IMR-90 (cell line): ENCODE results near the gene TXNL4A. TPM values are rescaled to one million over a fixed set of nuclear protein-coding genes. Genes with fewer than 3 reads are reported as not detected.
"Not testable (repeated sequence)": the region's sequence is repeated elsewhere in the genome, so short reads cannot be mapped to it uniquely, and the experiment has no call there.

Experiments used
- ATAC-seq: fragments of 200-7000 bp; cut with Tn5 transposase; 2 replicates; pipeline ENCODE4 v1.9.1; 2020; ENCODE audit warnings: low read depth, mild to moderate bottlenecking, moderate library complexity
- BruUV-seq: library from RNA; stranded (reverse); fragments of 400-500 nt; replicated peaks from 2 replicates; lab custom pipeline; 2021; lab: Mats Ljungman, UMichigan
- CTCF ChIA-PET: fragments of 300-600 bp; formaldehyde crosslinking; extraction: SDS; loops from one replicate; lab custom pipeline; 2021; ENCODE audit warnings: antibody characterized with exemption; lab: Yijun Ruan, JAX
- POLR2A ChIA-PET: fragments of 300-600 bp; sonication (Branson Sonifier 250); formaldehyde crosslinking; loops from one replicate; lab custom pipeline; 2022; ENCODE audit warnings: antibody characterized with exemption; ENCODE audit not compliant: unreplicated experiment; lab: Charles Lee
- DNase-seq: peaks from one replicate; pipeline ENCODE4 v3.0.0; 2013
- H2AFZ ChIP-seq: replicated peaks from 2 replicates; pipeline ENCODE3; 2013; ENCODE audit warnings: low read length, mild to moderate bottlenecking; ENCODE audit not compliant: poor library complexity
- H2AK5ac ChIP-seq: 2 replicates; pipeline ENCODE4 v1.6.1; 2013; ENCODE audit warnings: low read depth, low read length, inconsistent platforms
- H2AK9ac ChIP-seq: replicated peaks from 2 replicates; pipeline ENCODE3; 2013; ENCODE audit warnings: mild to moderate bottlenecking, low read depth, low read length, moderate library complexity; ENCODE audit not compliant: poor library complexity
- H2BK120ac ChIP-seq: 2 replicates; pipeline ENCODE4 v1.6.1; 2013; ENCODE audit warnings: low read depth, low read length, inconsistent platforms
- H2BK15ac ChIP-seq: 3 replicates; pipeline ENCODE4 v1.6.1; 2013; ENCODE audit warnings: low read depth, low read length, inconsistent platforms
- H2BK20ac ChIP-seq: 2 replicates; pipeline ENCODE4 v1.6.1; 2013; ENCODE audit warnings: low read depth, mild to moderate bottlenecking, inconsistent platforms, low read length, moderate library complexity
- H2BK5ac ChIP-seq: 2 replicates; pipeline ENCODE4 v1.6.1; 2013; ENCODE audit warnings: mild to moderate bottlenecking, low read depth, low read length, inconsistent platforms; ENCODE audit not compliant: poor library complexity, severe bottlenecking
- H3K14ac ChIP-seq: replicated peaks from 2 replicates; pipeline ENCODE4 v1.6.1; 2013; ENCODE audit warnings: low read depth, low read length, inconsistent platforms
- H3K18ac ChIP-seq: 2 replicates; pipeline ENCODE4 v1.6.1; 2013; ENCODE audit warnings: low read depth, low read length, control low read depth
- H3K23ac ChIP-seq: 2 replicates; pipeline ENCODE4 v1.6.1; 2013; ENCODE audit warnings: low read depth, low read length, inconsistent platforms
- H3K27ac ChIP-seq: 2 replicates; pipeline ENCODE4 v1.5.1; 2013; ENCODE audit warnings: mild to moderate bottlenecking, control low read depth, low read length; ENCODE audit not compliant: insufficient read depth
- H3K27me3 ChIP-seq: 2 replicates; pipeline ENCODE4 v1.6.1; 2013; ENCODE audit warnings: low read length; ENCODE audit not compliant: control insufficient read depth, insufficient read depth
- H3K36me3 ChIP-seq: 2 replicates; pipeline ENCODE4 v1.6.1; 2013; ENCODE audit warnings: low read length, mixed read lengths; ENCODE audit not compliant: control insufficient read depth, insufficient read depth
- H3K4ac ChIP-seq: 2 replicates; pipeline ENCODE4 v1.6.1; 2013; ENCODE audit warnings: low read depth, low read length, inconsistent platforms
- H3K4me1 ChIP-seq: 2 replicates; pipeline ENCODE4 v1.6.1; 2013; ENCODE audit warnings: low read length, mixed read lengths; ENCODE audit not compliant: control insufficient read depth, insufficient read depth
- H3K4me2 ChIP-seq: 2 replicates; pipeline ENCODE4 v1.6.1; 2013; ENCODE audit warnings: low read depth, mild to moderate bottlenecking, control low read depth, low read length, moderate library complexity
- H3K4me3 ChIP-seq: 2 replicates; pipeline ENCODE4 v1.5.1; 2013; ENCODE audit warnings: low read depth, mild to moderate bottlenecking, control low read depth, low read length, moderate library complexity; ENCODE audit not compliant: insufficient read depth
- H3K56ac ChIP-seq: 2 replicates; pipeline ENCODE4 v1.6.1; 2013; ENCODE audit warnings: low read length, inconsistent platforms; ENCODE audit not compliant: insufficient read depth; ENCODE audit errors: extremely low read depth
- H3K79me1 ChIP-seq, 2 experiments: 2 replicates each; pipeline ENCODE4 v1.6.1; 2013; ENCODE audit warnings: low read length in 2 of 2, inconsistent platforms in 1 of 2, low read depth in 1 of 2
- H3K9ac ChIP-seq: 2 replicates; pipeline ENCODE4 v1.6.1; 2013; ENCODE audit warnings: low read depth, low read length, control low read depth
- H3K9me1 ChIP-seq: 2 replicates; pipeline ENCODE4 v1.6.1; 2013; ENCODE audit warnings: low read length, inconsistent platforms; ENCODE audit not compliant: insufficient read depth
- H3K9me3 ChIP-seq: 2 replicates; pipeline ENCODE4 v1.6.1; 2013; ENCODE audit warnings: low read length; ENCODE audit not compliant: control insufficient read depth, insufficient read depth
- H4K20me1 ChIP-seq: 2 replicates; pipeline ENCODE4 v1.6.1; 2013; ENCODE audit warnings: low read length, inconsistent platforms; ENCODE audit not compliant: insufficient read depth
- H4K5ac ChIP-seq: 2 replicates; pipeline ENCODE4 v1.6.1; 2013; ENCODE audit warnings: mild to moderate bottlenecking, low read depth, low read length, control low read depth
- H4K8ac ChIP-seq, 2 experiments: 2 replicates each; pipeline ENCODE4 v1.6.1; 2013; ENCODE audit warnings: low read depth in 2 of 2, low read length in 2 of 2, control low read depth in 1 of 2, inconsistent platforms in 1 of 2
- H4K91ac ChIP-seq: 2 replicates; pipeline ENCODE4 v1.6.1; 2013; ENCODE audit warnings: low read depth, low read length, inconsistent platforms; ENCODE audit not compliant: insufficient read depth
- CEBPB ChIP-seq: IDR thresholded peaks from 2 replicates; pipeline ENCODE4 v1.6.1; 2012; ENCODE audit warnings: low read depth, low read length, improper control_type of control experiment
- CHD1 ChIP-seq: IDR thresholded peaks from 2 replicates; pipeline ENCODE4 v1.6.1; 2012; ENCODE audit warnings: low read depth, low read length, improper control_type of control experiment
- ELK1 ChIP-seq: fragments of 150-350 bp; IDR thresholded peaks from 2 replicates; pipeline ENCODE4 v1.6.1; 2016; ENCODE audit warnings: low read depth, mild to moderate bottlenecking, low read length, moderate library complexity, borderline replicate concordance
- FOS ChIP-seq: fragments of 150-350 bp; IDR thresholded peaks from 2 replicates; pipeline ENCODE4 v1.6.1; 2016; ENCODE audit warnings: low read depth, low read length
- MAFK ChIP-seq: IDR thresholded peaks from 2 replicates; pipeline ENCODE4 v1.6.1; 2012; ENCODE audit warnings: low read depth, low read length, improper control_type of control experiment
- MAZ ChIP-seq: IDR thresholded peaks from 2 replicates; pipeline ENCODE4 v1.6.1; 2012; ENCODE audit warnings: low read depth, mild to moderate bottlenecking, low read length, improper control_type of control experiment, moderate library complexity, borderline replicate concordance
- MXI1 ChIP-seq: IDR thresholded peaks from 2 replicates; pipeline ENCODE4 v1.6.1; 2012; ENCODE audit warnings: low read depth, mild to moderate bottlenecking, low read length, moderate library complexity, borderline replicate concordance
- RAD21 ChIP-seq: IDR thresholded peaks from 2 replicates; pipeline ENCODE4 v1.6.1; 2012; ENCODE audit warnings: low read length, improper control_type of control experiment
- RFX5 ChIP-seq: IDR thresholded peaks from 2 replicates; pipeline ENCODE4 v1.8.0; 2012; ENCODE audit warnings: low read depth, mild to moderate bottlenecking, low read length, moderate library complexity
- SMC3 ChIP-seq: fragments of 150-350 bp; IDR thresholded peaks from 2 replicates; pipeline ENCODE4 v1.6.1; 2016; ENCODE audit warnings: low read depth, mild to moderate bottlenecking, antibody characterized with exemption, low read length, moderate library complexity
- WGBS, 2 experiments: methylation state at CpG; one replicate each; pipeline versions ENCODE4 v1.1.5 to v1.1.7; 2013; ENCODE audit warnings: missing lambda C conversion rate in 2 of 2; ENCODE audit not compliant: insufficient read length in 1 of 2; ENCODE audit errors: extremely low coverage in 2 of 2; 5-methylcytosine and 5-hydroxymethylcytosine counted together
- dilution Hi-C: fragments of 300-500 bp; cut with HindIII; formaldehyde crosslinking; loops from one replicate; pipeline ENCODE4 v1.14.3; 2018; ENCODE audit warnings: low sequenced_read_pairs; ENCODE audit not compliant: unreplicated experiment
- in situ Hi-C: fragments of 300-500 bp; cut with MboI; formaldehyde crosslinking; loops from 3 replicates; pipeline ENCODE4 v1.14.3; 2019; ENCODE audit warnings: low sequenced_read_pairs, inconsistent platforms, mixed read lengths
- intact Hi-C: fragments of 100-400 bp; cut with micrococcal nuclease; formaldehyde crosslinking; loops from 2 replicates; pipeline ENCODE4 v1.10.0; 2022
- polyA plus RNA-seq, 3 experiments: library from polyadenylated mRNA; depleted of rRNA; stranded (reverse); fragments of >200 nt; gene quantifications; 2 replicates each; pipeline ENCODE4 v1.2.3, GENCODE V29; 2012; ENCODE audit warnings: low replicate concordance in 1 of 3
- total RNA-seq: library from RNA; depleted of rRNA; stranded (reverse); fragments of >200 nt; gene quantifications from 2 replicates; pipeline ENCODE4 v1.2.3, GENCODE V29; 2012

The TXNL4A gene
- total and polyA plus RNA-seq, 2 of the 4 experiments (the other 2 are of a cell fraction) = 38.7 to 103 TPM

GRCh38 chr18:80000877-80001276 lies 12.5 kb upstream of the TXNL4A start:
- H3K4me3 ChIP-seq = no peak overlapping the region
- H4K8ac ChIP-seq = no peak overlapping the region
- H2BK120ac ChIP-seq = no peak overlapping the region
- WGBS, 2 experiments = no CpG with 5 or more reads among the region's 3 CpGs
- H2AK9ac ChIP-seq = no peak overlapping the region
- no peak overlapping the region for H3K18ac ChIP-seq
- H4K91ac ChIP-seq = no peak overlapping the region
- no peaks in the 10 kb centered on the region for H3K4me1 ChIP-seq
- POLR2A ChIA-PET = no interaction called here
- H3K14ac ChIP-seq = no peak overlapping the region
- no peak overlapping the region for H3K56ac ChIP-seq
- H3K9me3 ChIP-seq = peaks cover 7% of the 10 kb centered on the region; the same call in 1 of the 2 replicates
- no peak overlapping the region for H2BK5ac ChIP-seq
- CTCF ChIA-PET = no interaction called here
- TF ChIP-seq MXI1 (no peak), RFX5 (no peak), CHD1 (no peak), MAZ (no peak), SMC3 (no peak), RAD21 (no peak), CEBPB (no peak), MAFK (no peak), ELK1 (no peak), FOS (no peak)
- H4K20me1 ChIP-seq = no peaks in the 10 kb centered on the region
- intact Hi-C loops = no loop called here
- no peaks in the 10 kb centered on the region for H3K27me3 ChIP-seq
- no peak overlapping the region for H4K5ac ChIP-seq
- H3K4me2 ChIP-seq = no peak overlapping the region
- no peaks in the 10 kb centered on the region for H3K36me3 ChIP-seq
- H2BK20ac ChIP-seq = no peak overlapping the region
- in situ Hi-C loops = no loop called here
- no peak overlapping the region for H2AFZ ChIP-seq
- BruUV-seq = no TSS peak
- DNase-seq (no peak), ATAC-seq (no peak)
- H3K9me1 ChIP-seq = no peaks in the 10 kb centered on the region
- no peak overlapping the region for H3K9ac ChIP-seq
- dilution Hi-C loops = no loop called here
- H3K4ac ChIP-seq = no peak overlapping the region
- no peaks in the 10 kb centered on the region for H3K79me1 ChIP-seq
- no peak overlapping the region for H3K27ac ChIP-seq
- no peak overlapping the region for H3K23ac ChIP-seq
- no peak overlapping the region for H2BK15ac ChIP-seq
- no peak overlapping the region for H2AK5ac ChIP-seq

- H4K5ac ChIP-seq, H4K91ac ChIP-seq, H3K36me3 ChIP-seq, H2AFZ ChIP-seq, BruUV-seq, H2AK5ac ChIP-seq, ATAC-seq, H3K4me2 ChIP-seq, CTCF ChIA-PET, H2BK5ac ChIP-seq, H3K4me3 ChIP-seq, POLR2A ChIA-PET, H3K4me1 ChIP-seq, H3K18ac ChIP-seq, H2BK15ac ChIP-seq, intact Hi-C loops, H2BK120ac ChIP-seq, H4K20me1 ChIP-seq, dilution Hi-C loops, H2BK20ac ChIP-seq, H3K79me1 ChIP-seq, DNase-seq, H3K23ac ChIP-seq, H3K9me3 ChIP-seq, H3K9ac ChIP-seq, H3K14ac ChIP-seq, in situ Hi-C loops, H2AK9ac ChIP-seq, H3K27ac ChIP-seq, H4K8ac ChIP-seq, H3K56ac ChIP-seq, H3K27me3 ChIP-seq, H3K4ac ChIP-seq, H3K9me1 ChIP-seq: not testable (repeated sequence)
- WGBS, 2 experiments = 50% methylated on average over 1 of the region's 2 CpGs; no CpG with 5 or more reads in 1 of the 2 experiments
These were observed 11.3 kb upstream of the TXNL4A start for GRCh38 chr18:79999701-80000100.
